ENCODE results near the gene TREML4.

Gene TREML4

GRCh38 chr6:41256383-41256782 lies 28.2 kb downstream of the TREML4 start:
- no peak overlapping the region for H3K4me3 Mint-ChIP-seq
- peaks cover 6% of the 10 kb centered on the region for H3K36me3 Mint-ChIP-seq

DNA sequence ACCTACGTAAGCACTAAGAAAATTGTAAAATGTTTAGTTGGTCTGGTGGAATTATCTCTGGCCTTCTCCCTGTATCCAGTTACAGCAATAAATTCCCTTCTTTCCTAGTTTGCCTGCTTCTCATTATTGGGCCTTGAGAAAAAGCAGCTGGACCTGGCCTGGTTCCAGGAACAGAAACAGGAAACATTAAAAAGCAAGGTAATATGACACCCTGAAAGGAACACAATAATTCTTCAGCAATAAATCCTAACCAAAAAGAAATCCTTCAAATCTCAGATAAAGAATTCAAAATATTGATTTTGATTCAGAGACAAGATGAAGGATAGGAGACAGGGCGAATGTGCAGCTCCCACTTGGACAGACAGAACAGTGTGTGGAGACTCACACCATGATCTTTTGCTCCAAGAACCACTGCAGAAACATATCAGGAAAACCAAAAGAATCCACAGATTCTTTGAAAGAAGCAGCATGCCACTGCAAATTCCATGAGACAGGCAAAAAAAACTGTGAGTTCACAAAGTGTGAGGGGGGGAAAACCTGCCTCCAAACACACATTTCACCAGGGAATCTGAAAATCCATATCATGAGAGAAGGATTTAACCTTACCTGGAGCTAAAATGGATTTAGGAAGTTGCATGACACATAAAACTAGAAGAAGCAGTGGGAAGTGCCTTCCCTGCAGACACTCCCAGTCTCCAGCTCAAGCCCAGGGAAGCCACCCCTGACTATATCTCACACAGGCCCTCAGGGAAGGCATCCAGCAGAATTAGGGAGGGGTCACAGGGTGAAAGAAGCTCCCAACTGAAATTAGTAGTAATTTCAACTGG lies 29.4 kb downstream of the TREML4 start:
- peaks cover 19% of the 10 kb centered on the region for H3K9me3 Mint-ChIP-seq (ENCODE audit: low read depth)
- peaks cover 17% of the 10 kb centered on the region for H3K36me3 Mint-ChIP-seq
- no peak overlapping the region for H3K4me3 Mint-ChIP-seq
- peaks cover 5% of the 10 kb centered on the region for H3K4me1 Mint-ChIP-seq (ENCODE audit: low read depth)
- no peaks in the 10 kb centered on the region for H3K27me3 Mint-ChIP-seq
- no peak overlapping the region for H3K27ac Mint-ChIP-seq

More at GRCh38 chr6:41256383-41256782, 28.2 kb downstream of the TREML4 start:
- Mint-ChIP-seq H3K27me3 (no peaks in the 10 kb centered on the region), H3K27ac (no peak overlapping the region), H3K4me1 (ENCODE audit: low read depth) (peaks cover 5% of the 10 kb centered on the region), H3K9me3 (ENCODE audit: low read depth) (peaks cover 7% of the 10 kb centered on the region)

DNA sequence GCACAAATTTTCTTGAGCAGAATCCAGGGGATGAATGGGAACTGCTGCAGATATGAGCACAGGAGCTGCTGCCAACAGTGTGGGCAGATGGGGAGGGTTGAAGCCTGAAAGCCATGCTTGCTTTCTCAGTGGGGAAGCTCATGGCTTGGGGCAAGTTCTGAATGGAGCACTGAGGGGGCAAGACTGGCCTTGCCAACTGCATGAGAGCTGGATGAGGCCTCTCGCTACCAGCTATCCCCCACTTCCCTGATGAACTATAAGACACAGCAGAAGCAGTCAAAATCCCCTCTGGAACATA lies 30.0 kb downstream of the TREML4 start:
- H3K27me3 Mint-ChIP-seq: no peaks in the 10 kb centered on the region
- H3K36me3 Mint-ChIP-seq: peaks cover 18% of the 10 kb centered on the region
- peaks cover 5% of the 10 kb centered on the region for H3K4me1 Mint-ChIP-seq (ENCODE audit: low read depth)
- peaks cover 21% of the 10 kb centered on the region for H3K9me3 Mint-ChIP-seq (ENCODE audit: low read depth)
- H3K4me3 Mint-ChIP-seq: no peak overlapping the region
- no peak overlapping the region for H3K27ac Mint-ChIP-seq

DNA sequence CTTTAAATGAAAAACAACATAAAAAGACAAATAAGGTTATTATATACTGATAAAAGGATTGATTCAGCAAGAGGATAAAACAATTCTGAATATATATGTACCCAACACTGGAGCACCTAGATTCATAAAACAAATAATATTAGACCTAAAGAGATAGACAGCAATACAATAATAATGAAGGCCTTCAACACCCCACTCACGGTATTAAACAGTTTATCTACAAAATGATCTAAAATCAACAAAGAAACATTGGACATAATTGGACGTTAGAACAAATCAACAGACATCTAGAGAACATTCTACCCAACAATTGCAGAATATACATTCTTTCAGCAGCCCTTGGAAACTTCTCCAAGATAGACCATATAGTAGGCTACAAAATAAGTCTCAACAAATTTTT lies 34.3 kb downstream of the TREML4 start:
- H3K27ac Mint-ChIP-seq: no peak overlapping the region
- no peaks in the 10 kb centered on the region for H3K4me1 Mint-ChIP-seq (ENCODE audit: low read depth)
- H3K27me3 Mint-ChIP-seq: no peaks in the 10 kb centered on the region
- no peak overlapping the region for H3K4me3 Mint-ChIP-seq
- H3K9me3 Mint-ChIP-seq (ENCODE audit: low read depth): peaks cover 26% of the 10 kb centered on the region
- H3K36me3 Mint-ChIP-seq: peaks cover 22% of the 10 kb centered on the region

GRCh38 chr6:41263267-41263666 lies 35.1 kb downstream of the TREML4 start:
- Mint-ChIP-seq H3K4me3 (no peak overlapping the region), H3K36me3 (peaks cover 22% of the 10 kb centered on the region), H3K4me1 (ENCODE audit: low read depth) (no peaks in the 10 kb centered on the region), H3K27me3 (no peaks in the 10 kb centered on the region), H3K9me3 (ENCODE audit: low read depth) (peaks cover 26% of the 10 kb centered on the region), H3K27ac (no peak overlapping the region)

DNA sequence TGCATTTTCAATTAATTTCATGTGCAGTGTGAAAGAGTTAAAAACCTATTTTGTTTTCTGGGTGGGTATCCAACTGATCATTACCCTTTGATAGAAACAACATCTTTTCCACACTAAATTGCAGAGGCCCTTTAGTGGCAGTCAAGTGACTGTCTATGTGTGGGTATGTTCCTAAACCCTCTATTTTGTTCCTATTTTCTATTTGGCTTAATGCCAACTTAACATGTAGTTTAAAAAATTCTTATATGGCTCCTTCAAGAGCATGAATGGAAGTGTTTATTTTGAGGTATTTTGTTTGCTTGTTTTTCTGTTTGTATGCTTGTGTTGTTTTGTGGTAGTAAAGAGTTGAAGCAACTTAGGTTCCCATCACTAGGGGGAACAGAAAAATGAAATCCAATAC lies 38.4 kb downstream of the TREML4 start:
- Mint-ChIP-seq H3K27me3 (no peaks in the 10 kb centered on the region), H3K27ac (no peak overlapping the region), H3K9me3 (ENCODE audit: low read depth) (peaks cover 18% of the 10 kb centered on the region), H3K4me3 (no peak overlapping the region), H3K36me3 (peaks cover 14% of the 10 kb centered on the region), H3K4me1 (ENCODE audit: low read depth) (no peaks in the 10 kb centered on the region)

- H3K27ac Mint-ChIP-seq: no peak overlapping the region
- peaks cover 2% of the 10 kb centered on the region for H3K4me1 Mint-ChIP-seq (ENCODE audit: low read depth)
- peaks cover 1% of the 10 kb centered on the region for H3K36me3 Mint-ChIP-seq
- H3K9me3 Mint-ChIP-seq (ENCODE audit: low read depth): peaks cover 2% of the 10 kb centered on the region
- H3K27me3 Mint-ChIP-seq: no peaks in the 10 kb centered on the region
- H3K4me3 Mint-ChIP-seq: no peak overlapping the region
Observed at GRCh38 chr6:41268478-41268877, 40.3 kb downstream of the TREML4 start.

DNA sequence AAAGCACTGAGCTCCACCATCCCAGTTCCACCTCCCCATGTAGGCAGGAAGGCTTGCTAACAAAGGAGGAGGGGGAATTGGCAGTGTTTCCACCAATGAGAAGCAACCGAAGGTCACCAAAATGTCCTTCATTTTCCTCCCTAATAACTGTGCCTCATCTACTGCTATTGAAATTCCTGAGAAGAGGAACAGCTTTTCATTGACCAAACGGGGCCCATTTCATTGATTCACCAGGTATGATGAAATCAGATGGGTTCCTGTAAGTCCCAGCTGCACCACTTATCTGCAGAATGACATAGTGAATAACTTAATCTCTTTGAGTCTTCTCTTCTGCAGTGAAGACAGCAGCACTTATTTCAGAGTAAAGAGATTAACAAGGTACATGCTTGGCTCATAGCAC lies 41.0 kb downstream of the TREML4 start:
- Mint-ChIP-seq H3K27ac (no peak overlapping the region), H3K9me3 (ENCODE audit: low read depth) (no peaks in the 10 kb centered on the region), H3K27me3 (no peaks in the 10 kb centered on the region), H3K4me3 (no peak overlapping the region), H3K4me1 (ENCODE audit: low read depth) (peaks cover 2% of the 10 kb centered on the region), H3K36me3 (no peaks in the 10 kb centered on the region)

GRCh38 chr6:41269716-41270115 lies 41.6 kb downstream of the TREML4 start:
- Mint-ChIP-seq H3K4me1 (ENCODE audit: low read depth) (peaks cover 2% of the 10 kb centered on the region), H3K9me3 (ENCODE audit: low read depth) (no peaks in the 10 kb centered on the region), H3K36me3 (no peaks in the 10 kb centered on the region), H3K4me3 (no peak overlapping the region), H3K27ac (no peak overlapping the region), H3K27me3 (no peaks in the 10 kb centered on the region)

DNA sequence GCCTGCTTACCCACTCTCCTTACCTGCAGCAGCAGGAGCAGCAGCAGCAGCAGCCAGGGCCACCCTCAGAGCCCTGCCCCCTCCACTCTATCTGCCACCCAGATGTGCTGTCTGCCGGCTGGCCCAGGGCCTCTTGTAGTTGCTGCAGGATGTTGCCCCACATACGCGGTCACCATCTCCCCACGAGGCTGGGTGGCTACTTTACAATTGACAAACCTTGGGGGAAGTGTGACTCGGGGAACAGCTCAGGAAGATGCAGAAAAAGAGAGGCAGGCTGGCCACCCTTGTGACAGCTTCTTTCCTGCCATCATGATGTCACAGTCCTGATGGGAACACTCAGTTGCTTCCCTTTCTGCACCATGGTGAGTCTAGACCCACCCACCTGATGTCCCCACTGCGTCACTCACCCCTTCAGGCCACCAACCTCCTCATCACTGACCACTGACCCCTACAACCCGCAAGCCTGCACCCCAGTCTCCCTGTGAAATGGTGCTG lies 43.8 kb downstream of the TREML4 start:
- H3K27me3 Mint-ChIP-seq: no peaks in the 10 kb centered on the region
- no peaks in the 10 kb centered on the region for H3K9me3 Mint-ChIP-seq (ENCODE audit: low read depth)
- no peak overlapping the region for H3K4me3 Mint-ChIP-seq
- no peaks in the 10 kb centered on the region for H3K36me3 Mint-ChIP-seq
- peaks cover 2% of the 10 kb centered on the region for H3K4me1 Mint-ChIP-seq (ENCODE audit: low read depth)
- H3K27ac Mint-ChIP-seq: no peak overlapping the region

DNA sequence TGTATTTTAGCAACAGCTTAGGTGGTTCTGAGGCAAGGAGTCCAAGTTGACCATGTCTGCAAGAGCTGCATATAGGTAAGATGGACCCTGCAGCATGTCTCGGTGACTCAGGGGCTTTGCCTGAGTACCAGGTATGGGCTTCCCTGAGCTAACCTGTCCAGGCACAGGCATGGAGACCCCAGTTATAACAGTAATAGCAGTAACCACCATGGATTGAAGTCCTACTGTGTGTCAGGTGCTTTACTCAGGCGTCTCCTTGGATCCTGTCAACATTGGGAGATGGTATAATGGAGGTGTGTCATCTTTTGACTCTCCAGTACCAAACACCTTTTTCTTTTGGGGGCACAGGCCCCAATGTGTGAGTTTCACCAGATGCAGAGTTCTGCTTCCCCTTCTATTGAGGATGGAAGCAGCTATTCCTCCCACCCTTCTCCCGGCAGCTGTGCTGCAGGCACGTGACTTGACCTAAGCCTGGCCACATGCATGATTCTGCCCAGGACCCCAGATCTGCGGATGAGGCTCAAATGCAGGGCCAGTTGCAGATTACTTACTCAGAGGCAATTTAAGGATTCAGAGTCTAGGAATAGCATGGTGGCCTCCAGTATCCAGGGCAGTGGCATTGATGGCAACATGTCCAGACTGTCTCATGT lies 44.6 kb downstream of the TREML4 start:
- no peaks in the 10 kb centered on the region for H3K9me3 Mint-ChIP-seq (ENCODE audit: low read depth)
- H3K27ac Mint-ChIP-seq: no peak overlapping the region
- H3K27me3 Mint-ChIP-seq: no peaks in the 10 kb centered on the region
- no peak overlapping the region for H3K4me3 Mint-ChIP-seq
- H3K36me3 Mint-ChIP-seq: no peaks in the 10 kb centered on the region
- H3K4me1 Mint-ChIP-seq (ENCODE audit: low read depth): peaks cover 2% of the 10 kb centered on the region

GRCh38 chr6:41273714-41274113 lies 45.6 kb downstream of the TREML4 start:
- no peak overlapping the region for H3K27ac Mint-ChIP-seq
- H3K9me3 Mint-ChIP-seq (ENCODE audit: low read depth): no peaks in the 10 kb centered on the region
- H3K4me1 Mint-ChIP-seq (ENCODE audit: low read depth): peaks cover 5% of the 10 kb centered on the region
- no peaks in the 10 kb centered on the region for H3K36me3 Mint-ChIP-seq
- H3K4me3 Mint-ChIP-seq: no peak overlapping the region
- no peaks in the 10 kb centered on the region for H3K27me3 Mint-ChIP-seq

DNA sequence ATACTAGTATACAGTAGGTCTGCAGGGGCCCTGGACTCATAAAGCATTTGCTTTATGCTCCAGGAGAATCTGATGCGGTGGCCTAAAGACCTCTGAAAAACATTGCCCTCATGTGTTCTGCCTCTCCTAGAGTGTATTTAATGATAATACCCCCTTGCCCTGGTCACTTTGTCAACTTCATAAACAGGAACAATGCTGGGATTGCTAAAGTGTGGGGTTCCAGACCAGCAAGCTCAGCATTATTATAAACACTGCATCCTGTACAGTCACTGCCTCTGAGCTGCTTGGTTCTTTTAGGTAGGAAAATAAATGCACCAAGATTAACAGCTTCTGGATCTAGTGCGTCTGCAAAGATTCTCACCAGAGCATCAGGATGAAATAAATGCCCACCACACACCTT lies 46.1 kb downstream of the TREML4 start:
- no peak overlapping the region for H3K4me3 Mint-ChIP-seq
- peaks cover 10% of the 10 kb centered on the region for H3K4me1 Mint-ChIP-seq (ENCODE audit: low read depth)
- no peaks in the 10 kb centered on the region for H3K36me3 Mint-ChIP-seq
- no peak overlapping the region for H3K27ac Mint-ChIP-seq
- H3K9me3 Mint-ChIP-seq (ENCODE audit: low read depth): no peaks in the 10 kb centered on the region
- H3K27me3 Mint-ChIP-seq: no peaks in the 10 kb centered on the region

DNA sequence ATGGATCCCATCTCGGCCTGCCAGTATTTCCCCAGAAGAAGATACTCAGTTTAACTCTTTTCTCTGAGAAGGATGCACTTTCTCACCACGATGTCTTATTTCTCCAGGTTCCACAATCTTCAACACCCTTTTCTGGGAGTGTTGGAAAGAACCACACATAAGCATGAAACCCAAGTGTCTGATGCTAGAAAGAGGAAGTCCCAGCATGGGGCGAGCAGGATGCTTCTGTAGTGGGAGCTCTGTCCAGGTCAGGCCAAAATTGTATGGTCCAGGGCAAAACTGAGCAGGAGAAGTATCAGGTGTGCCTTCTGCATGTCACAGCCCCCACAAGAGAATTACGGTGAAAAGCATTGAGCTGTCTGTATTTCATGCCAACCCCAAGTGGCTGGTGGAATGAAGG lies 47.3 kb downstream of the TREML4 start:
- Mint-ChIP-seq H3K27me3 (no peaks in the 10 kb centered on the region), H3K4me1 (ENCODE audit: low read depth) (peaks cover 12% of the 10 kb centered on the region), H3K4me3 (no peak overlapping the region), H3K36me3 (no peaks in the 10 kb centered on the region), H3K27ac (no peak overlapping the region), H3K9me3 (ENCODE audit: low read depth) (no peaks in the 10 kb centered on the region)

DNA sequence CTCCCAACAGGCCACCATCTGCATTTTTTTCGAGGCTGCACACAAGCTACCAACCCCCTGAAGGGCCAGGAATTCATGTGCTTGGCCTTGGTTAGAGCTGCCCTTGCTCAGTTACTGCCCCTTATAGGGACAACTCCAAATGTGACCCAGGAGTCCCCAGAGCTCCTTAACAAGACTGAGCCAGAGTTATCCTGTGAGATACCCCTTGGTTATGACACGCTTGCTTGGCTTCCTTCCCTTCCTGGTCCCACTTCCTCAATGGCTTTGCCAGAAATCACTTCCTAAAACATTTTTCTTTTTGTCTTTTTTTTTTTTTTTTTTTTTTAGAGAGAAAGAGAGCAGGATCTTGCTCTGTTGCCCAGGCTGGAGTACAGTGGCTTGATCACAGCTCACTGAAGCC lies 49.5 kb downstream of the TREML4 start:
- Mint-ChIP-seq H3K27me3 (no peaks in the 10 kb centered on the region), H3K4me1 (ENCODE audit: low read depth) (peaks cover 10% of the 10 kb centered on the region), H3K4me3 (no peak overlapping the region)

More for the DNA sequence above, 49.5 kb downstream of the TREML4 start:
- Mint-ChIP-seq H3K9me3 (ENCODE audit: low read depth) (no peaks in the 10 kb centered on the region), H3K27ac (no peak overlapping the region), H3K36me3 (no peaks in the 10 kb centered on the region)
